Measurements from ENCODE around the gene RNFT1.
"Not testable (repeated sequence)": the region's sequence is repeated elsewhere in the genome, so short reads cannot be mapped to it uniquely, and the experiment has no call there.

Gene RNFT1

GRCh38 chr17:59963738-59964481, 630 bp downstream of the RNFT1 start:
- DNase-seq (ENCODE audit: insufficient read length, low spot score), result no peak
- TF ChIP-seq CTCF (IDR thresholded peaks at IDR 0.05; ENCODE audit: insufficient read depth, missing control alignments), result no peak
- FAIRE-seq, result no peak

- no peak for FAIRE-seq
- no peak for TF ChIP-seq CTCF (IDR thresholded peaks at IDR 0.05; ENCODE audit: insufficient read depth, missing control alignments)
Measured at GRCh38 chr17:59962739-59963318, 1.7 kb downstream of the RNFT1 start.

DNA sequence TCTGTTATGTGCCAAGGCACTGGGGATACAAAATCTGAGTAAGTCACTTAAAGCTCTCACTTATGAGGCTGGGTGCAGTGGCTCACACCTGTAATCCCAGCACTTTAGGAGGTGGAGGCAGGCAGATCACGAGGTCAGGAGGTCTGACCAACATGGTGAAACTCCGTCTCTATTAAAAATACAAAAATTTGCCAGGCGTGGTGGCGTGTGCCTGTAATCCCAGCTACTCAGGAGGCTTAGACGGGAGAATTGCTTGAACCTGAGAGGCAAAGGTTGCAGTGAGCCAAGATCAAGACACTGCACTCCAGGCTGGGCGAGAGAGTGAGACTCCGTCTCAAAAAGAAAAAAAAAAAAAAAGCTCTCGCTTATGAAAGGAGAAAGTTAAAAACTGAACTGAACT, 5.0 kb downstream of the RNFT1 start:
- not testable (repeated sequence) for DNase-seq (ENCODE audit: insufficient read length, low spot score); FAIRE-seq

More at GRCh38 chr17:59962739-59963318, 1.7 kb downstream of the RNFT1 start:
- no peak for DNase-seq (ENCODE audit: insufficient read length, low spot score)

- TF ChIP-seq CTCF (IDR thresholded peaks at IDR 0.05; ENCODE audit: insufficient read depth, missing control alignments), result no peak
- FAIRE-seq, result no peak
- no peak for DNase-seq (ENCODE audit: insufficient read length, low spot score)
Measured at GRCh38 chr17:59954856-59955255, 9.7 kb downstream of the RNFT1 start.

DNA sequence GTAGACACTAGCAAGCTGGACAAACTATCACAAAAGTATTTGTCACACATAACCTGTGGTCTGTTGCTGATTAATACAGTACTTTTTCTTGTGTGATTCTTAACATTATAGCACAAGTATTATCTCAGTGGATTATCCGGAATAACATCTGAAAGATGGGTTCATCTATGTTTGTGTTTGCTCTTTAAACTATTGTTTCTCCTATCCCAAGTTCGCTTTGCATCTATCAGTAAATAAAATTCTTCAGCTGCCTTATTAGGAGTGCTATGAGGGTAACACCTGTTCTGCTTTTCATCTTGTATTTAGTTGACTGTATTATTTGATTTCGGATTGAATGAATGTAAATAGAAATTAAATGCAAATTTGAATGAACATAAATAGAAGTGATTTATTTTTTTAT, 14.5 kb downstream of the RNFT1 start:
- TF ChIP-seq CTCF (IDR thresholded peaks at IDR 0.05; ENCODE audit: insufficient read depth, missing control alignments), result no peak
- no peak for FAIRE-seq
- DNase-seq (ENCODE audit: insufficient read length, low spot score), result no peak

GRCh38 chr17:59947310-59947709, 17.2 kb downstream of the RNFT1 start:
- DNase-seq (ENCODE audit: insufficient read length, low spot score); FAIRE-seq: not testable (repeated sequence)

DNA sequence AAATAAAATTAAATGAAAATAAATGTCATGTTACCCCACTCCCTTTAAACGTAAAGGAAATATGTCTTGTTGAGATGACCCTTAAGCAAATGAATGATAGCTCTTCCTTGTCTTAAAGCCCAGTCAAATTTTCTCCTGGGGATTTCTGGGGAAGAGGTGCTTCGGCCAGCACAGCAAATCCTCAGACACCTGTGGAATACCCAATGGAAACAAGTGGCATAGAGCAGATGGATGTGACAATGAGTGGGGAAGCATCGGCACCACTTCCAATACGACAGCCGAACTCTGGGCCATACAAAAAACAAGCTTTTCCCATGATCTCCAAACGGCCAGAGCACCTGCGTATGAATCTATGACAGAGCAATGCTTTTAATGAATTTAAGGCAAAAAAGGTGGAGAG, 18.1 kb downstream of the RNFT1 start:
- not testable (repeated sequence) for FAIRE-seq; DNase-seq (ENCODE audit: insufficient read length, low spot score)

DNA sequence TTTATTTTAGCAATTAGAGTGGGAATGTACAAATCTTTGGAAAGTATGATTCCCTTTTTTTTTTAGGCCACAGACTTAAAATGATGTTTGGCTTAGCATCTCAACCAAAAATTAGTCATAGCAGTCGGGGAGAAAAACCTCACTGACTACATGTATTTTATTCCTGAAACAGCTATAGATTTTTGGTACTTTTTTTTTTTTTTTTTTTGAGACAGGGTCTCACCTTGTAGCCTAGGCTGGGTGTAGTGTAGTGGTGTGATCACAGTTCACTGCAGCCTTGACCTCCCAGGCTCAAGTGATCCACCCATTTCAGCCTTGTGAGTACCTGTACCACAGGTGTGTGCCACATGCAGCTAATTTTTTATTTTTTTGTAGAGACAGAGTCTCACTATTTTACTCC, 23.4 kb downstream of the RNFT1 start:
- no peak for TF ChIP-seq CTCF (IDR thresholded peaks at IDR 0.05; ENCODE audit: insufficient read depth, missing control alignments)
- FAIRE-seq (no peak), DNase-seq (ENCODE audit: insufficient read length, low spot score) (no peak)

DNA sequence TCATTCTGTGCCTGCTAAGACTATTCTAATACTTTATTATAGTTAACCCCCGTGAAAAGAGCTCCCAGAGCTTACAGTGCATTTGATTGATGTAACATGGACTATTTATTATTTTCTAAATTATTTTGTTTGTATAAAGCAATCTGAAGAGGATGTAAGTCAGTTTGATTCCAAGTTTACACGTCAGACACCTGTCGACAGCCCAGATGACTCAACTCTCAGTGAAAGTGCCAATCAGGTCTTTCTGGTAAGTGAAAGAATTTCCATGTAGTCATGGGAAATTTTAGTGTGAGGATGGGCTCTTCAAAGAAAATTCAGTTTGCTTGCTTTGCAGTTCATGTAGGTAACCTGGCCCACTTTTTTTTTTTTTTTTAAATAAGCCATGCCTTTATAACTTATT, 23.8 kb downstream of the RNFT1 start:
- not testable (repeated sequence) for DNase-seq (ENCODE audit: insufficient read length, low spot score); FAIRE-seq

DNA sequence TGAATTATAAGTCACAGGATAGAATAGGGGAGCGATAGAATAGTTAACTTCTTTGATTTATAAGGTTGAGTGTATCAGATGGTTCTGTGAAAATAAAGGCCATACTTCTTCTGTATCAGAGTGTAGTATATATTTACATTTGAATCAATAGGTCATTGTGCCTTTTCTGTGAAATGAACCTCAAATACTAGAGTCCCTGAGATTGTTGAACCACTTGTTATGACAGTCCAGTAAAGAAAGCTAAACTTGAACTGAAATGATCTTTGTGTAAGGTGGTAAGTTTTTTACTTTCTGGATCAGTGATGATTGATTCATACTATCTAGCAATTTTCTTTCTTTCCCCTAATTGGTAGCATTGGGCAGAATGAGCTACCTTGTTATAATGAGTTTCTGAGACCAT, 31.2 kb downstream of the RNFT1 start:
- not testable (repeated sequence) for DNase-seq (ENCODE audit: insufficient read length, low spot score); FAIRE-seq

DNA sequence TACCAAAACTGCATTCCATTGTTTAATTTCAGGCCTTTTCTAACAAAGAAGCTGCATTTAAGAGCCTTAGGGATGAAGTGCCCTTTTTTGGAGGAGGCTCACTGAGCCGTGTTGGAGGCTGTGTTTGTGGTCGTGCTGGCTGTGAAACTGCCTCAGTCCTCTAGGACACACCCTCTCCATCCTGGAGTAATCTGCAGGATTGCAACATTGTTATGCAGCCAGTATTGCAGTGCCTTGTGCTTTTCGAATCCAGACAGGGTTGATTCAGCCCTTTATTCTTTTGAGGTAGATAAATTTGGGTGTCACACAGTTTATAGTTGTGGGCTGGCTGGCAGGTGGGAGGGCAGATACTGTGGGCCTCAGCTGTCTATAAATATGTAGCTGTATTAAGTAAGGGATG, 33.8 kb downstream of the RNFT1 start:
- not testable (repeated sequence) for FAIRE-seq; DNase-seq (ENCODE audit: insufficient read length, low spot score)

DNA sequence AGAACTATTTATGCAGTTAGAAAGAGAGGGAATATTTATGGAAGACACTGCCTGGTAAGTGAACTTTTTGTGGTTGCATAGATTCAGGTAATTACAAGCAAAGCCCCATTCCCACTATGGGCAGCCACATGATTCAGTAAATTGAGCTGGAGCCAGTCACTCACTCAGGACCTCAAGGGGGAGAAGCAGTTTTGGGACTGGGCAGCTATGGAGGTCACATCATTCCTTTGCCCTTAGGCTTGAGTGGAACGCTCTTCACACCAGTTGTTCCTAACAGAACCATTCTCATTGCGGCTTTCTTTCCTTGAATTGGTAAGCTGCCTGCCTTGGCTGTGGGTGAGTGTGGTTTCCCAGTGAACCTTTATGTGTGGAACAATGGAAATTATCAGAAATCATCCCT, 34.4 kb downstream of the RNFT1 start:
- not testable (repeated sequence) for DNase-seq (ENCODE audit: insufficient read length, low spot score); FAIRE-seq

GRCh38 chr17:59920637-59921036, 43.9 kb downstream of the RNFT1 start:
- not testable (repeated sequence) for FAIRE-seq; DNase-seq (ENCODE audit: insufficient read length, low spot score)

Measured in D721Med (cell line).